HG03066 (cell line): ENCODE data around the gene PLCB4.

Experiments
- ATAC-seq: cut with Tn5 transposase; IDR thresholded peaks from one replicate; pipeline ENCODE4 v1.9.1; 2021; ENCODE audit warnings: low read depth; ENCODE audit not compliant: unreplicated experiment

Gene PLCB4

GRCh38 chr20:9253006-9253539, 184.2 kb downstream of the PLCB4 start:
- no peak for ATAC-seq

GRCh38 chr20:9255171-9255570, 186.3 kb downstream of the PLCB4 start:
- ATAC-seq, result no peak

GRCh38 chr20:9256393-9256792, 187.5 kb downstream of the PLCB4 start:
- ATAC-seq, result no peak

GRCh38 chr20:9258901-9259300, 190.0 kb downstream of the PLCB4 start:
- ATAC-seq, result no peak

DNA sequence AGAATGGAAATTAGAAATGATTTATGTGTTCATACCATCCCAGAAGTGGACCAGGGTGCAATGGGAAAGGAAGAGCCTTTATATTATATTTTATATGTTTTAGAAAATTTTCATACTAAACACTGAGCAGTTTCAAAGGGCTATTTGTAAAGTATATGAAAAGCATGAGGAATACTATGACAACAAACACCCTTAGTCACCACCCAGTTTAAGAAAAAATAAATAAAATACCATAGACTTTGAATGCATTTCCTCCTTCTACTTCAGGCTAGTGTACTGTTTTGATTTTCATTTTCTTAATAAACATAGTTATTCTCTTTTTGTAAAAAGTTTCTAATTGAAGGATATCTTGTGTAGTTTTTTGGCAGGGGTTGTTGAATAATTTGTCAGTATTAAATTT, 191.1 kb downstream of the PLCB4 start:
- no peak for ATAC-seq

DNA sequence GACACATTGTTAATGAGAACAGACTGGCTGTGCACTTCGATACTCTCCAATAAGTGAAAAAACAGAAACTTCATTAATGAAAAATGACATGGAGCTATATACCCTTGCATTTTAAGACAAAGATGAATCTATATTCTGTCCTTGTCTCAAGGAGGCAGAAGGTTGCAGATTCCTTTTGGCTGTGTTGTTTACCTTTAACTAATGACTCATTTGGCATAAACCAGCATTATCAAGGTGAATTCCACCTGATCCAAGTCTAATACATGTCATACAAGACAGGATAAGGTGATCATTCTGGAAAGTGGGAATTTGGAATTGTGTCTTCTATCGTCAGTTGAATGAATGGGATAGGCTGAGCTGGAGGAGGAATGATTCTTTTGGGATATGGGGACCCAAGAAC, 192.9 kb downstream of the PLCB4 start:
- ATAC-seq, result no peak

GRCh38 chr20:9262653-9263194, 193.8 kb downstream of the PLCB4 start:
- ATAC-seq, result no peak

- ATAC-seq, result no peak
These were observed 200.5 kb downstream of the PLCB4 start for GRCh38 chr20:9269280-9269971.

DNA sequence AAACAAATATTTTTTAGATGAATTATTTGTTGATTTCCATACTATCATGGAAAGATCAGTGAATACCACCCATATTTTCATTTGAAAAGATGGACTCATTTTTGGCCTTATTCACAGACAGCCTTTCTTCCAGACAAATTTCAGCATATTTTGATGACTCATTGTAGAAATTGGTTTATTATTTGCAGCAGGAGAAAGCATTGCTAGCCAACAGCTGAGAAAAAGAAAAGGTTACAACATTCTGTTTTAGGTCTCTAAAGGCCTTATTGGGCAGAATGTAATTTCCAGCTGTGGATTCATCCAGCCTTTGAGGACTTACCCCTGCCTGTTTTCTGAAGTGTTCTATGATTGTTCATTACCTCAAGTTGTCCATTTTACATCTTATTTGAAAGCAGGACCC, 201.9 kb downstream of the PLCB4 start:
- no peak for ATAC-seq

DNA sequence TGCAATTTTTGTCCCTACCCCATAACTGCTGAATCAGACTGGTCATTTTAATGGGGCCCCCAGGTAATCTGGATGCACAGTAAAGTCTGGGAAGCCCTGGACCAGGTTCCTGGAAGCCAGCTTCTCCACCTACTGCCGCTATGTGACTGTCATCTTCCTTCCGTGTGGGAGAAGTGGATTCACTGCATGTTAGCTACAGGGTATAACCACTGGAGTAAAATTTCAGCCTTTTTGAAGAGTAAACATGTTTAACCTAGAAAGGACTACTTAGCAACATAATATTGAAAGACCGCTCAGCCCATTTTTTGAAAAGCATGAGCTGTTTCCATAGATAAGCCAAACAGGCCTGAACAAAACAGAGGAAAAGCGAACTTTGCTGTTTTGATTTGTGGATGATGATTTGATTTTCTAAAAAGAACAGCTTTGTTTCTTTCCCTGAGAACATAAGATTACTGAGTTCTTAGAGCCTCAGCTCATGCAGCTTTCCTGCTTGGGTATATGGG, 208.1 kb downstream of the PLCB4 start:
- ATAC-seq, result no peak

DNA sequence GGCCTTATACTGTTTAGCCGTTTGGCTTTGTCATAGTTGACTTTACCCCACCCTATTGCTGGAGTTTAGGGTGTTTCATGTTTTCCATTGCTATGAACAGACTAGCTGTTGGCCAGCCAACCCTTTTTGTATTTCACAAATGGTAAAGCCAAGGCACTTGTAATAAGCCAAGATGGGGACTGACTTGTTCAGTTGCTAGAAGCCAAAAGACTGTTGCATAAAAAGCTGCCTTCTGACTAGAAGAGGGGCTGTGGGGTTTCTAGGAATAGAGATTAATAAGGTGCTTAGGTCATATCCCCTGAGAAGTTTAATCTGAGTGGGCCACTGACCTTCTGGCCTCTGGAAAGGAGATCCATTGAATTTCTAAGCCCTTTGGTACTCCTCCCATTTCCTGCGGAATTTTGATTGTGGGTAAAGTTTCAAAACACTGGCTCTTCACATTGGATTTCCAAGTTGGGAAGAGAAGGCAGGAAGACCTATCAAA, 211.1 kb downstream of the PLCB4 start:
- ATAC-seq, result no peak

GRCh38 chr20:9280666-9281065, 211.8 kb downstream of the PLCB4 start:
- no peak for ATAC-seq

DNA sequence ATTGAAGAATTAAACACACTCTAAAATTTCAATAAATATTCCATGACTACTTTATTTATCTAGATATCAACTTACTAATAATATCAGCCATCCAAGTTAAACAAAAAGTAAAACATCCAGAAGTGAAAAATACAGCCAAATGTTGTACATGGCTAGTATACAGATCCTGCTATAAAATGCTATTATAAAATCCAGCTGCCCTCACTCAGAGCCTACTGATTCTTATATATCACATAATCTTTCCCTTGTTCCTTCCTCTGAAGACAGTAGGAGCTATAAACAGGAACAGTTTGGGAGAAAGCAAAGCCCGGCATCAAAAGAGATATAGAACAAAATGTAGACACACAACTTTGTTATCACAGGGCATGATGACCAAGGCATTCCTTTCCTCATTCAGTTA, 212.9 kb downstream of the PLCB4 start:
- ATAC-seq, result no peak

- no peak for ATAC-seq
These were observed 216.7 kb downstream of the PLCB4 start for GRCh38 chr20:9285617-9286016.

DNA sequence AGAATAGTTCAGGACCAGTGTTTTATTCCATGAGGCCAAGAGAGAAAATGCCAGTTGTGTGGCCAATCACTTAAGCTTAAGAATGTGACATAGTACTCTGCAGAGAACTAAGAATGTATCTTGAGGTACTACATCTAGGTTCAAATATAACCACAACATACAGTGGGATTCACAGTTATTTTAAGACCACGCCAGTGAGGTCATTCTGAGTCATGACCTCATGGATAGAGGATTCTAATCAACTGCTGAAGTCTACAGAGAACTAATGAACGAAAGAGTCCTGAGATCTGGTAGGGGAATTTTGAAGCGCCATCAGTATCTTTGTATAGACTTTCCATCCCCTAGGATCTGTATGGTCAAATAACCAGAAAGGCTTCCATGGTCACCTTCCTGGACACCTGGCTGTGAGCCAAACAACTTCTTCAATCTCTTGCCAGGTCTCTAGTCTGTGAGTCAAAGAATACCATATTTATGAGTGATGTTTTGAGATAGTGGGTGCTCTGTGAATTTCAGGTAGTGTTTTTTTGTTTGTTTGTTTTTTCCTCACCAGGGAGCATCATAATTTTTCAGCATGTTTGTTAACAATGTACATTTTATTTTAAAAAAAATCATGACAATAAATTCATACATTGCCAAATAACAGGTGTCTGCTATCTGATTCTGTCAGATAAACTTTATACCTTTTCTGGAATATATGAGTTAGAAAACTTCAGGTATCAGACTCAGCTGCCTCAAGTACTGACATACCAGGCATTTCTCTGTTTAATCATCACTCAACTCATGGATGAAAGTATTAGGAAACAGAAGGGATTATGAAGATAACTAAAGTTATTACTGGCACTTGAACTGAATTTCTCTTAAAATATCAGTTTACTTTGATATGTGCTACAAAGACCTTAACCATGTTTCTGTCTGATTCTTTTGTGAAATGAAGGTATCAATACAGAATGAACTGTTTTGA, 217.9 kb downstream of the PLCB4 start:
- ATAC-seq, result no peak

DNA sequence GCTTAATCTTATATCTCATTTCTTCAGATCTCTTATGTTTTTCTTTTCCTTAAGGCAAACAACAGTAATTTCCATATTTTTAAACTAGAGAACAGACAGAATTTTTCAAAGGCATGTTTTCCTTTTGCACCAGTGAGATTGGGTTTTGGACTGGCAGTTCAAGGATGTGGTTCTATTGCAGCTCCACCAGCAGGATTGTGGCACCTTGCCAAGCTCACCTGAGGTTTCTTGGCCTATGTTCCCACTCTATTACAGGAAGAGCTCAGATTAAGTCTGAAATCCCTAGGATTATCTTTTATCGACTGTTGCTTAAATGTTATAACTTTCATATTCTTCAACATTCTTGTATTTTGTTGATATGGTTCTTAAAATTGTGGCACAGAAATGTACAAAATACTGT, 218.9 kb downstream of the PLCB4 start:
- no peak for ATAC-seq

DNA sequence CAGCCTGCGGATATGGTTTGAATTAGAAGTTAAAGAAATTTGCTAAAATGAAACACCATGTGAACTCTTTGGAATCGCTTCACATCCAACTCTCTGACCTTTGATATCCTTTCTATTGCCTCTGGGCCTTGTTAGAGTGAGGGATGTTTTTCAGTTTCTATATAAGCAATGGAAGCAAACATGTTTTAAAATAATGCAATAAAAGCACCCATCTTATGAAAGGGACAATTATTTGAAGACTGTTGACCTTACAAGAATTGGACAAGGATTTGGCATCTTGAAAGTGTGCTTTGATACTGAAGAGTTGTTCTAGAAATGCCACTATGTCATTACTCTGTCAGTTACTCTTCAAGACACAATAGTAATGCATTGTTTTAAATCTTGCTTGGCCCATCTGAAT, 221.4 kb downstream of the PLCB4 start:
- no peak for ATAC-seq

GRCh38 chr20:9293145-9293544, 224.3 kb downstream of the PLCB4 start:
- ATAC-seq, result no peak

GRCh38 chr20:9294041-9294440, 225.2 kb downstream of the PLCB4 start:
- no peak for ATAC-seq

- no peak for ATAC-seq
These were observed 230.0 kb downstream of the PLCB4 start for GRCh38 chr20:9298906-9299305.

- no peak for ATAC-seq
These were observed 231.2 kb downstream of the PLCB4 start for GRCh38 chr20:9300080-9300479.
